ENCODE data around the gene AP4S1.

Gene AP4S1

DNA sequence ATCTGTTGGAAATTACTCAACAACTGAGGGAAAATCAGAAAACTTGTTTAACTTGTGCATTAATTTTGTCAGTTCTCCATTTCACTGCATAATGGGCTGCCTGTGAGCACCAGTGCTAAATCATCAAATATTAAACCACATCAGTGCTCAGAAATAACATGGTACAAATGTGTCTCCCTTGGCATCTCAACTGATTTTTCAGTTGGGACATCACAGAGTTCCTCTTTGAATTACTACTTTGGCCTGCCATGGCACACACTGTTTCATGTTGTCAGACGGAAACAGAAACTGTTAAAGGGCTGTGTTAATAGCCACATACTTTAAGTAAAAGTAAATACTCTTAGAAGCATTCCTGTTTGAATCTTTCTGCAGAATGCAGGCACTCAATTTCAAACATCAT is 42.8 kb downstream of the AP4S1 start:
- no peak for DNase-seq
- H3K4me3 Mint-ChIP-seq = no peak overlapping the region
- TF ChIP-seq, protein P1, sequence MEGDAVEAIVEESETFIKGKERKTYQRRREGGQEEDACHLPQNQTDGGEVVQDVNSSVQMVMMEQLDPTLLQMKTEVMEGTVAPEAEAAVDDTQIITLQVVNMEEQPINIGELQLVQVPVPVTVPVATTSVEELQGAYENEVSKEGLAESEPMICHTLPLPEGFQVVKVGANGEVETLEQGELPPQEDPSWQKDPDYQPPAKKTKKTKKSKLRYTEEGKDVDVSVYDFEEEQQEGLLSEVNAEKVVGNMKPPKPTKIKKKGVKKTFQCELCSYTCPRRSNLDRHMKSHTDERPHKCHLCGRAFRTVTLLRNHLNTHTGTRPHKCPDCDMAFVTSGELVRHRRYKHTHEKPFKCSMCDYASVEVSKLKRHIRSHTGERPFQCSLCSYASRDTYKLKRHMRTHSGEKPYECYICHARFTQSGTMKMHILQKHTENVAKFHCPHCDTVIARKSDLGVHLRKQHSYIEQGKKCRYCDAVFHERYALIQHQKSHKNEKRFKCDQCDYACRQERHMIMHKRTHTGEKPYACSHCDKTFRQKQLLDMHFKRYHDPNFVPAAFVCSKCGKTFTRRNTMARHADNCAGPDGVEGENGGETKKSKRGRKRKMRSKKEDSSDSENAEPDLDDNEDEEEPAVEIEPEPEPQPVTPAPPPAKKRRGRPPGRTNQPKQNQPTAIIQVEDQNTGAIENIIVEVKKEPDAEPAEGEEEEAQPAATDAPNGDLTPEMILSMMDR (IDR thresholded peaks at IDR 0.05) = no peak
- H3K9me3 Mint-ChIP-seq = no peaks in the 10 kb centered on the region
- no peaks in the 10 kb centered on the region for H3K27me3 Mint-ChIP-seq (ENCODE audit: low read depth, poor library complexity)
- H3K27ac Mint-ChIP-seq = no peak overlapping the region
- H3K4me1 Mint-ChIP-seq = no peaks in the 10 kb centered on the region
- peaks cover 12% of the 10 kb centered on the region for H3K36me3 Mint-ChIP-seq (ENCODE audit: low read depth)

DNA sequence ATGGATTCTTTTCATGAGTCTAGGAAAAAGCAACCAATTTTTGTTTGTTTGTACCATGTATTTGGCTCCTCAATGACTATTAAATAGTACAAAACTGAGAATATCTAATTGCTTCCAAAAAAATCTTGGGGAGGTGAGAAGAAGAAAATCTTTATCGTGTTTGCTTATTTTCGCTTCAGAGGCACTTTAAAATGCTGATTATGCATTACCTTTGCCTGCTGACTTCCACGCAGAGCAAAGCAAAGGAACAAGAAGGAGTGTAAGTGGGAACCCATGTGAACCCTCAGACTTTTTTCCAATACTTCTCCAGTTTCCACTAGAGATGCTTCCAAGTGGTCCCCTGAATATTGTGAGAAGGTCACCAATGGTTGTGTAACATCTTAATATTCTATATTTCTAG is 43.9 kb downstream of the AP4S1 start:
- no peaks in the 10 kb centered on the region for H3K4me1 Mint-ChIP-seq
- H3K27me3 Mint-ChIP-seq (ENCODE audit: low read depth, poor library complexity) = no peaks in the 10 kb centered on the region
- peaks cover 12% of the 10 kb centered on the region for H3K36me3 Mint-ChIP-seq (ENCODE audit: low read depth)
- H3K9me3 Mint-ChIP-seq = no peaks in the 10 kb centered on the region
- no peak overlapping the region for H3K27ac Mint-ChIP-seq
- H3K4me3 Mint-ChIP-seq = no peak overlapping the region
- TF ChIP-seq, protein P1 (IDR thresholded peaks at IDR 0.05) = no peak
- DNase-seq = no peak

DNA sequence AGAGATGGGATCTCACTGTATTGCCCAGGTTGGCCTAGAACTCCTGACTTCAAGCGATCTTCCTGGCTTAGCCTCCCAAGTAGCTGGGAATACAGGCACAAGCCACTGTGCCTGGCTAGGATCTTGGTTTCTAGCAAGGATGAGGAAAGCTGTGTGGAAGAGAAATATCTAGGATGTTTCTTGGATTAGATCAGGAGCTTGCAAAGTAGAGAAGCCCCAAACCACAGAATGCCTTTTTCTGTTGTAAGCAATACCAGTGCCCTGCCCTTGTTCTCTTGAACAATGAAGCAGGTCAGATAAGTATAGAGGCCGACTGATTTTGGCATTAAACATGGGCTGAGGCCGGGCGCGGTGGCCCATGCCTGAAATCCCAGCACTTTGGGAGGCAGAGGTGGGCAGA is 45.0 kb downstream of the AP4S1 start:
- Mint-ChIP-seq H3K4me1 (no peaks in the 10 kb centered on the region), H3K4me3 (no peak overlapping the region), H3K27me3 (ENCODE audit: low read depth, poor library complexity) (no peaks in the 10 kb centered on the region), H3K9me3 (peaks cover 4% of the 10 kb centered on the region), H3K36me3 (ENCODE audit: low read depth) (peaks cover 21% of the 10 kb centered on the region), H3K27ac (no peak overlapping the region)
- TF ChIP-seq, protein P1 (IDR thresholded peaks at IDR 0.05) = no peak
- no peak for DNase-seq

DNA sequence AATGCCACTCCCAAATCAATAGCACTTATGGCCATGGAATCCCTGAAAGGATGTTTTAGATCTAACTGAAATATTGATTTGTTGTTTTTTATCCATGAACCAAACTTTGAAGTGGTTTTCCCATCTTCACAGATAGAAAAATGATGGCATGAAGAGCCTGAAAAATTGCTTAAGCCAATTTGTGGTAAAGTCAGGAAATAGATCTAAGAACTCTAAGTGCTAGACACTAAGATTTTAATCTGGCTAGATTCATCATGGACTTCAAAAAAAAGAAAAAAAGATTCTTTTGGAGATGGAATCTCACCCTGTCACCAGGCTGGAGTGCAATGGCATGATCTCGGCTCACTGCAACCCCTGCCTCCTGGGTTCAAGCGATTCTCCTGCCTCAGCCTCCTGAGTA is 45.7 kb downstream of the AP4S1 start:
- peaks cover 26% of the 10 kb centered on the region for H3K36me3 Mint-ChIP-seq (ENCODE audit: low read depth)

DNA sequence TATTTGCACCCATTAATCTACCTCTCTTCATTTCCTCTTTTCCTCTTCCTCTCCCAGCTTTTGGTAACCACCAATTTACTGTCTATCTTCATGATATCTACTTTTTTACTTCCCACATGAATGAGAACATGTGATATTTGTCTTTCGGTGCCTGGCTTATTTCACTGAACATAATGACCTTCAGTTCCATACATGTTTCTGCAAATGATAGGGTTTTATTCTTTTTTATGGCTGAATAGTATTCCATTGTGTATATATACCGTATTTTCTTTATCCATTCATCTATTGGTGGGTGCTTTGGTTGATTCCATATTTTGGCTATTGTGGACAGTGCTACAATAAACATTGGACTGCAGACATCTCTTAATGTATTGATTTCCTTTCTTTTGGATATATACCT is 49.7 kb downstream of the AP4S1 start:
- Mint-ChIP-seq H3K9me3 (peaks cover 4% of the 10 kb centered on the region), H3K4me3 (no peak overlapping the region), H3K36me3 (ENCODE audit: low read depth) (peaks cover 32% of the 10 kb centered on the region), H3K27ac (no peak overlapping the region), H3K27me3 (ENCODE audit: low read depth, poor library complexity) (no peaks in the 10 kb centered on the region), H3K4me1 (no peaks in the 10 kb centered on the region)
- TF ChIP-seq, protein P1 (IDR thresholded peaks at IDR 0.05) = no peak
- no peak for DNase-seq

More for the DNA sequence above, 45.7 kb downstream of the AP4S1 start:
- Mint-ChIP-seq H3K27me3 (ENCODE audit: low read depth, poor library complexity) (no peaks in the 10 kb centered on the region), H3K4me3 (no peak overlapping the region), H3K4me1 (no peaks in the 10 kb centered on the region), H3K9me3 (peaks cover 4% of the 10 kb centered on the region), H3K27ac (no peak overlapping the region)
- TF ChIP-seq, protein P1 (IDR thresholded peaks at IDR 0.05) = no peak
- DNase-seq = no peak

DNA sequence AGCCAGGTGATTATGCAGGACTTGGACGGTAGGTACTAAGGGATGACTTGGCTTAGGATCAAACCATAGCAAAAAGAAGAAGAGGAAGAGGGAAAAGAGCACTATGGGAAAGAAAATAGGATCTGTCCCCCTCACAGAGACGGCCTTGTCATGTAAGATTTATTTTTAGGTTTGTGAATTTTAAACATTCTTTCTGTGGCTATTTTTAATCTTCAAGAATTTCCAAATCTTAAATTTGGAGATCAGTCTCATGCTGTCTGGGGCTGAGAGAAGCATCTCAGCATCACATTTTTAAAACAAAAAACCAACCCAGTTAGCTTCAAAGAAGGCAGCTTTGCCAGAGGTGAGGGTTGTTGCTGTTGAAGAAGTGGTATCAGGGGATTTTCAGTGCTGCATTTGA is 53.3 kb downstream of the AP4S1 start:
- Mint-ChIP-seq H3K4me1 (no peaks in the 10 kb centered on the region), H3K27me3 (ENCODE audit: low read depth, poor library complexity) (no peaks in the 10 kb centered on the region), H3K27ac (no peak overlapping the region), H3K9me3 (peaks cover 4% of the 10 kb centered on the region), H3K4me3 (no peak overlapping the region), H3K36me3 (ENCODE audit: low read depth) (peaks cover 20% of the 10 kb centered on the region)
- TF ChIP-seq, protein P1 (IDR thresholded peaks at IDR 0.05) = no peak
- no peak for DNase-seq
